GM12801 (cell line): ENCODE data around the gene DTX3.

Experiments
- TF ChIP-seq, protein P1 (sequence below): IDR thresholded peaks from one replicate; pipeline ENCODE4 v1.5.1; 2011; ENCODE audit warnings: control low read depth; ENCODE audit not compliant: insufficient read length; ENCODE audit errors: extremely low read depth

Gene DTX3

DNA sequence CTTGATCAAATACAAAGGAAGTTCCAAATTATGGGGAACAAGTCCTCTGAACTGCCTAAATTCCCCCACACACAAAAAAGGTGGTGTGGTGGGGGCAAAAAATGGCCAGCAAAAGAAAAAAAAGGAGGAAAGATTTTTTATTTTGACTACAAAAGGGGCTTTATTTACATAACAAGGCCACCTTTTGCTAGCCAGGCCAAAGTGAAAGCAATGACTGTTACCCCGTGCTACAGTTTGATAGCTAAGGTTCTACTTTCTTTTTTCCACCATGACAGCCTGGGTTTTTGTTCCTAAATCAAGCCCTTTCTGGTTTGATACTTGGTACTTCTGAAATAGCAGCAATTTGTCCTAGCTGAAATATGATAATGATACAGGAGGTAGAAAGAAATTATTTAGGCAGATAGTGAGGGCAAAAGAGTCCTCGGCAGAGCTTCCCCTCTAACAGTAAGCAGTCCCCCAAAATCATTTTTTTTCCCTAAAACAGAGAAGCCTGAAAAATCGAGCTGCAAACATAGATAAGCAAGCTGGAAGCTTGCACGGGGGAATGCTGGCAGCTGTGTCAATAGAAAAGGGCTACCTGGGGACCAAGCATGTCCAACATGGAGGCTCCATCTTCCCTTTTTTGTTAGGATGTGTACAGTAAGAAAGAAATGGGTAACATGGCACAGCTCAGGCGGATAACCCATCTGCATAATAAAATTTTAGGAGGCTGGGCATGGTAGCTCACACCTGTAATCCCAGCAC lies 37.2 kb downstream of the DTX3 start:
- TF ChIP-seq, protein P1, sequence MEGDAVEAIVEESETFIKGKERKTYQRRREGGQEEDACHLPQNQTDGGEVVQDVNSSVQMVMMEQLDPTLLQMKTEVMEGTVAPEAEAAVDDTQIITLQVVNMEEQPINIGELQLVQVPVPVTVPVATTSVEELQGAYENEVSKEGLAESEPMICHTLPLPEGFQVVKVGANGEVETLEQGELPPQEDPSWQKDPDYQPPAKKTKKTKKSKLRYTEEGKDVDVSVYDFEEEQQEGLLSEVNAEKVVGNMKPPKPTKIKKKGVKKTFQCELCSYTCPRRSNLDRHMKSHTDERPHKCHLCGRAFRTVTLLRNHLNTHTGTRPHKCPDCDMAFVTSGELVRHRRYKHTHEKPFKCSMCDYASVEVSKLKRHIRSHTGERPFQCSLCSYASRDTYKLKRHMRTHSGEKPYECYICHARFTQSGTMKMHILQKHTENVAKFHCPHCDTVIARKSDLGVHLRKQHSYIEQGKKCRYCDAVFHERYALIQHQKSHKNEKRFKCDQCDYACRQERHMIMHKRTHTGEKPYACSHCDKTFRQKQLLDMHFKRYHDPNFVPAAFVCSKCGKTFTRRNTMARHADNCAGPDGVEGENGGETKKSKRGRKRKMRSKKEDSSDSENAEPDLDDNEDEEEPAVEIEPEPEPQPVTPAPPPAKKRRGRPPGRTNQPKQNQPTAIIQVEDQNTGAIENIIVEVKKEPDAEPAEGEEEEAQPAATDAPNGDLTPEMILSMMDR = no peak

DNA sequence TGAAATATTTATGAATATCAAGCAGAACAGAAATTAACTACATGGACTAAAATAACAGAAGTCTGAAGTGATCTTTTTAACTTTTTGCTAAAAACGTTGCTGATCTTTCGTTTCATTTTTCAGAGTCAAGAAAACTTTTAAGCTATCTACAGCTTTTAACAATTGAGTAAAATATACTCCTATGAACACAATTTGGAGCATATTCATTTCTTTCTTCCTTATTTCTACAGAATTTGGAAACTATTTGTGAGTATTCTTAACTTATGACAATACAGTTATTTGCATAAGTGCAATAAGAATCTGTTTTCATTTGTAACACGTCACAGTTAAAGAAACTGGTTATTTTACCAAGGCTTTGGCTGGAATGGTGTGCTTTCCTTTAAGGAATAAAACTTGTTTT lies 49.4 kb downstream of the DTX3 start:
- TF ChIP-seq, protein P1 = no peak

DNA sequence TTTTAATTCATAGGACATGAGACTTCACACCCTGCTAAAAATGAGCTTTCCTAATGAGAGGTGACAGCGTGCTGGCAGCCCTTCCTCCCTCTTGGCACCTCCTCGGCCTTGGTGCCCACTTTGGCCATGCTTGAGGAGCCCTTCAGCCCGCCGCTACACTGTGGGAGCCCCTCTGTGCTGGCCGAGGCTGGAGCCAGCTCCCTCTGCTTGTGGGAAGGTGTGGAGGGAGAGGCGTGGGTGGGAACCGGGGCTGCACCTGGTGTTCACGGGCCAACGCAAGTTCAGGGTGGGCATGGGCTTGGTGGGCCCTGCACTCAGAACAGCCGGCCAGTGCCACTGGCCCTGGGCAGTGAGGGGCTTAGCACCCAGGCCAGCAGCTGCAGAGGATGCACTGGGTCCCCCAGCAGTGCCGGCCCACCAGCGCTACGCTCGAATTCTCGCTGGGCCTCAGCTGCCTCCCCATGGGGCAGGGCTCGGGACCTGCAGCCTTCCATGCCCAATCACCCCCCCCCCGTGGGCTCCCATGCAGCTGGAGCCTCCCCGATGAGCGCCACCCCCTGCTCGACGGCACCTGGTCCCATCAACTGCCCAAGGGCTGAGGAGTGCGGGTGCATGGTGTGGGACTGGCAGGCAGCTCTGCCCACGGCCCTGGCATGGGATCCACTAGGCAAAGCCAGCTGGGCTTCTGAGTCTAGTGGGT lies 51.1 kb downstream of the DTX3 start:
- TF ChIP-seq, protein P1 = no peak

DNA sequence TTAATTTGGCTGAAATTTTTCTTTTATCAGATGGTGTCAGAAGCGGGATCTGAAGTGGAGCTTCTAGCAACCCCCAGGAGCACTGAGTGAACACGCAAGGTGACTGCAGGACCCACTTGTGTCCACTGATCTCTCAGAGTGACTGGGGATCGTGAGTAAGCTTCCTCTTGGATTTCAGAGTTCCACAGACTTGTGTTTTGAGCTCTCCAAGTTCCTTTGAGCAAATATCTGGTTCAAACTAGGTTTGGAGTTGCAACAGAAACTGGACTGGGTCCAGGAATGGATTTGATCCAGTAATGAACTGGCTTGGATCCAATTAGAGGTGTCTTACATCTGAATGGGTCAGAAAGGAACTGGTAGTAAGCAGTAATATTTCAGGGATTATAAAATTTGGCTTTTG lies 53.1 kb downstream of the DTX3 start:
- TF ChIP-seq, protein P1 = no peak

DNA sequence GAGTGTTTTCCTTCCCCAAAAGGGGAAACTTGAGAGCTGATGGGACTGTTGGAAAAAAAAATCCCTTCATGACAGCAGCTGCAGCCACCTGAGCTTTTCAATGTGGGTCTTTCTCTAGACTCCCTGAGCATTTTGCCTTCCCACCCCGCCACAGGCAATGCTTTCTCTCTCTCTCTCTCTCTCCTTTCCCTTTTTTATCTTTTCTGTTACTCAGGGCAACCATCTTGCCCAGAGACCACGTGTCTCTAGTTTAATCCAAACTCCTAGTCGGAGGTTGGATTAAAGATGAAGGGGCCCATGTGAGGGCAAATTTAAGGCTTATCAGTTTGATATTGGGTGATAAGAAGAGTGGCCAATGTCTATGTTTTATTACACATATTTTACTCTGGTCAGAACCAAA lies 54.3 kb downstream of the DTX3 start:
- TF ChIP-seq, protein P1 = no peak
